Right lobe of liver (tissue), 6 donors: ENCODE measurements around the gene SPIC. TPM values are rescaled to one million over a fixed set of nuclear protein-coding genes. Genes with fewer than 3 reads are reported as not detected.

Experiments
- ATAC-seq, 4 donors: fragments of 200-7000 bp; cut with Tn5 transposase; one replicate each; pipeline ENCODE4 v1.9.1; 2020; ENCODE audit warnings: mild to moderate bottlenecking in 4 of 4, moderate library complexity in 4 of 4
- DNase-seq, 3 donors: peaks; one replicate each; pipeline ENCODE4 v3.0.0-alpha.2; 2020
- H3K27ac ChIP-seq, 3 donors: fragments of 200-600 bp; one replicate each; pipeline ENCODE4 v1.8.0; 2022
- H3K27me3 ChIP-seq, 2 donors: fragments of 200-600 bp; one replicate each; pipeline ENCODE4 v1.8.0; 2022
- H3K36me3 ChIP-seq, 4 donors: fragments of 200-600 bp; sonication (generic) in 1 of 4; one replicate each; pipeline versions ENCODE4 v1.5.1 to v1.8.0; 2017 to 2022; ENCODE audit warnings: control low read depth in 1 of 4
- H3K4me1 ChIP-seq, 4 donors: fragments of 200-600 bp; sonication (generic) in 1 of 4; one replicate each; pipeline versions ENCODE4 v1.5.1 to v1.8.0; 2017 to 2022; ENCODE audit warnings: control low read depth in 1 of 4
- H3K4me3 ChIP-seq, 3 donors: fragments of 200-600 bp; one replicate each; pipeline ENCODE4 v1.8.0; 2022
- H3K9me3 ChIP-seq, 4 donors: fragments of 200-600 bp; sonication (generic) in 1 of 4; one replicate each; pipeline versions ENCODE4 v1.5.1 to v1.8.0; 2017 to 2022; ENCODE audit warnings: control low read depth in 1 of 4
- CTCF ChIP-seq, 4 donors: fragments of 200-600 bp in 3 of 4; fragments of 450-650 bp in 1 of 4; IDR thresholded peaks; one replicate each; pipeline versions ENCODE4 v1.5.1 to v1.8.0; 2016 to 2022; ENCODE audit warnings: antibody characterized with exemption in 4 of 4, mild to moderate bottlenecking in 2 of 4
- POLR2A ChIP-seq: fragments of 450-650 bp; IDR thresholded peaks from one replicate; pipeline ENCODE4 v1.6.1; 2017; ENCODE audit warnings: antibody characterized with exemption, mild to moderate bottlenecking
- WGBS: methylation state at CpG from one replicate; pipeline ENCODE4 v1.1.6; 2018; ENCODE audit warnings: low coverage, low lambda C conversion rate; ENCODE audit not compliant: insufficient coverage; ENCODE audit errors: missing lambda C conversion rate; 5-methylcytosine and 5-hydroxymethylcytosine counted together
- intact Hi-C, 2 donors: fragments of 100-400 bp; cut with DNase I; formaldehyde crosslinking; loops; one replicate each; pipeline versions ENCODE4 v1.11.2 to v1.14.1; 2022
- total RNA-seq, 6 experiments: library from RNA; depleted of rRNA in 2 of 6; stranded (reverse); fragments of >200 nt in 2 of 6; fragmentation: NEBNext Ultra II Directional in 3 of 6; extraction: Animal tissue kit (Norgen Biotek cat#: 25700) in 3 of 6; gene quantifications; one replicate each; pipeline versions ENCODE4 v1.1.0 to v1.2.4, GENCODE V29; 2016 to 2023
- donor health status: DM: no; HTN: yes; CAD: no.
- donor health status: DM: no; HTN: no; CAD: no.
- donor health status: DM: no; HTN: no; CAD: no.
- donor health status: DM: no; HTN: yes; CAD: no.
- donor health status: DM: no; HTN: yes; CAD: no.

Gene SPIC
- total RNA-seq, 6 experiments from 2014 or later = 0.43 to 7.1 (median 1.4) TPM

GRCh38 chr12:101441461-101442224 lies 33.5 kb upstream of the SPIC start:
- DNase-seq (no peak), ATAC-seq (no peak)
- no peaks in the 10 kb centered on the region for H3K9me3 ChIP-seq
- H3K27me3 ChIP-seq = no peaks in the 10 kb centered on the region
- intact Hi-C loops = no loop called here
- H3K4me1 ChIP-seq = no peaks in the 10 kb centered on the region
- TF ChIP-seq CTCF (IDR thresholded peaks at IDR 0.05) (no peak), POLR2A (no peak)
- no peak overlapping the region for H3K27ac ChIP-seq
- no peak overlapping the region for H3K4me3 ChIP-seq
- no peaks in the 10 kb centered on the region for H3K36me3 ChIP-seq

GRCh38 chr12:101455685-101456084 lies 19.5 kb upstream of the SPIC start:
- Histone ChIP-seq H3K9me3 (no peaks in the 10 kb centered on the region), H3K36me3 (no peaks in the 10 kb centered on the region), H3K4me1 (no peaks in the 10 kb centered on the region), H3K27me3 (no peaks in the 10 kb centered on the region), H3K27ac (no peak overlapping the region), H3K4me3 (no peak overlapping the region)
- 49% methylated on average over 4 of the region's 4 CpGs for WGBS
- TF ChIP-seq POLR2A (no peak), CTCF (IDR thresholded peaks at IDR 0.05) (no peak)
- DNase-seq = no peak
- intact Hi-C loops = no loop called here
- no peak for ATAC-seq

- no peak for DNase-seq
- Histone ChIP-seq H3K36me3 (no peaks in the 10 kb centered on the region), H3K27me3 (no peaks in the 10 kb centered on the region), H3K4me3 (no peak overlapping the region), H3K9me3 (no peaks in the 10 kb centered on the region), H3K27ac (no peak overlapping the region), H3K4me1 (no peaks in the 10 kb centered on the region)
- peak in 3 of 4 donors; percentile 18 to 96 (median 71) for ATAC-seq
- TF ChIP-seq CTCF (IDR thresholded peaks at IDR 0.05) = no peak
- TF ChIP-seq POLR2A = no peak
- intact Hi-C loops = no loop called here
- WGBS = 22% methylated on average over 4 of the region's 4 CpGs
Observed at GRCh38 chr12:101459642-101460346, 15.3 kb upstream of the SPIC start.

GRCh38 chr12:101468948-101469347 lies 6.2 kb upstream of the SPIC start:
- H3K27ac ChIP-seq = no peak overlapping the region
- no peaks in the 10 kb centered on the region for H3K4me1 ChIP-seq
- WGBS = 78% methylated on average over 2 of the region's 2 CpGs
- ATAC-seq = no peak
- no peaks in the 10 kb centered on the region for H3K9me3 ChIP-seq
- TF ChIP-seq CTCF (IDR thresholded peaks at IDR 0.05) (no peak), POLR2A (no peak)
- DNase-seq = no peak
- intact Hi-C loops = no loop called here
- no peak overlapping the region for H3K4me3 ChIP-seq
- H3K27me3 ChIP-seq = no peaks in the 10 kb centered on the region
- H3K36me3 ChIP-seq = no peaks in the 10 kb centered on the region
